CD4-positive, alpha-beta T cell treated with Interleukin-17A for 1 hour (primary cell): ENCODE data around the gene PLCXD3.
"Not testable (repeated sequence)": the region's sequence is repeated elsewhere in the genome, so short reads cannot be mapped to it uniquely, and the experiment has no call there.

Experiments
- DNase-seq: peaks from one replicate; pipeline ENCODE4 v3.0.0-alpha.2; 2020

PLCXD3 gene

DNA sequence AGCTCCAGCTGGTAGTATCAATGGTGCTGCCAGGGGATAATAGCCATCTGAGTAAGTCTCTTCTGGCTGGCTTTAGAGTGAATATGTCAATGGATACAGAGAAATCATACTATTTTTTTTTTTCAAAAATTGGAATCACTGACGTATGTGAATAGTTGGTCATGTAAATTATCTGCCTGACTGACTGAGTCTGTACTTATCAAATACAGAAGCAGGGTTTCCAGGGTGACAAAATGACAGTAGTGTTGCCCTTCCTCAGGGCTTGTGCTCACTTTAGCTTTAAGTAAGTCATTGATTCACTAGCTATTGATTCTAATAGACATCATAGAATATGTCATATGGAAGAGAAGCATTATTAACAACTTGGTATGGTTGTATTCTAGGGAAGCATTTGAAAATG, 171.1 kb downstream of the PLCXD3 start:
- no peak for DNase-seq

DNA sequence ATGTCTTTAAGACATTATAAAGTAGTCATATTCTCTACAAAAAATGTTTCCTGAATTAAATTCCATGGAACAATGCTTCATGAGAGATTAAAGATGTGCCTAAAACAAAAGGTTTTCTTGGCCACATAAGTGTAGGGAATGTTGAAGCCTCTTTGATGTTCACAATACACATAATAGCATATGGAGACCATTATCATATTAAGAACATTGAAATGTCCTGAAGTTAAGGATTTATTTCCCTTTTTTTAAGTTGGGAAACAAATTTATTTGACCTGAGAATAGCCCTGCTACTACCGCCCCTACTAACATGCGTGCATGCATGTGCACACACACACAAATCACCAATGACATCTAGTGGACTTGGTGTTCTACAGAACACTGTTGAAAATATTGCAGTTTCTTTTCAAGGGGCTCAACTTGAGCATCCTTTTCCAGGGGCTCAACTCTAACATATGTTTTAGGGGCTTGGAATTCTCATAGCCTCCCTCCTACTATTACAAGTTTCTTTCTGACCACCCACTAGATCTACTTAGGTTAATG, 172.2 kb downstream of the PLCXD3 start:
- DNase-seq = no peak

DNA sequence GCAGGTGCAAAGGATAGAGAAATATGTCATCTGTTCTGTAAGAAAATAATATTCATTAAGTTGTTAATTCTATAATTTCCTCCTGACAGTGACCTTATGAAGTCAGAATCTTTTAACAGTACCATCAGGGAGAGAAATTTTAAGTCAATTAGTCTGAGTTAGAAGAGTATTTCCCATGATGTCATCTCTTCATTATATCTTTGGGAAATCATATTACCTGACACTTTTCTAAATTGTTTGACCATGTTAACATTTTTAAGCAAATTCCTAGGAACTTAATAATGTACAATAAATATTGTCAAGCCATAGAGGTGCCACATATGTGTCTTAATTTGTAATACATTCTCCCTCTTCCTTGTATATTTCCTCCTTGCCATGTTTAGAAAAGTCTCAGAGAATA, 172.7 kb downstream of the PLCXD3 start:
- DNase-seq = no peak

DNA sequence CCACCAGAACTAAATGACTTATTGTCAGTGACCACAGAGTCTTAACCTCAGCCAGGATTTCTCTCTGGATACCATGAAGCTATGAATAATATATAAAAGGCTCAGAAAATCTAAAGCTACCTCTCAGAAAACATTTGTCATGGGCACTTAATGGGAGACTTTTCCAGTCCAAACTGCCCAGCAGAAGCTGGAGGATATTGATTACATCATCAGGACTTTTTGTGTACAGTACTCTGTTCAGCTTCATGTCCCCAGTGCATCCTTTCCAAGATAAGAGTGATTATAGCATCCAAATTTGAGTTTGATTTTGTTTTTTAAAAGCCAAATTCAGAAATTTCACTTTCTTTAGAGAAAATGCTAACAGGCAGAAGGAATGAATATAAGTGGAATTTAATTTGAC, 173.2 kb downstream of the PLCXD3 start:
- no peak for DNase-seq

- DNase-seq = no peak
Observed at GRCh38 chr5:41336471-41336870, 173.9 kb downstream of the PLCXD3 start.

GRCh38 chr5:41335596-41336181, 174.7 kb downstream of the PLCXD3 start:
- DNase-seq = no peak

- DNase-seq = no peak
Observed at GRCh38 chr5:41334758-41335157, 175.6 kb downstream of the PLCXD3 start.

- DNase-seq = no peak
Observed at GRCh38 chr5:41334221-41334620, 176.2 kb downstream of the PLCXD3 start.

DNA sequence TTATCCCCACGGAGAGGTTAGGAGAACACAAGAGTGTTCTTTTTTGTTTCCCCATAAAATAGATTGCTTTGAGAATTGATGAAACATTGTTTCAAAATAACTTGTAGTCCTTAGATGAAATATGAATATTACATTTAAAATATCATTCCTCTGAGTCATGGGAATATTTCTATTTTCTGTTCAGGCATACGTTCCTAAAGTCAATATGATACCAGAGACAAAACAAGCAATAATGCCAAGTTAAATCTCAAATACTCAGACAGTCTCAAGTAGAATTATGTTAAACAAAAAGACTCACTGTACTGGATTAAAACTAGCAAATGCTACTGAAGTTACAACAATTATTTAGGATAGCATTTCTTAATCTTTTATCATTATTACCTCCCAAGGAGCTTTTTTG, 185.3 kb downstream of the PLCXD3 start:
- DNase-seq = no peak

DNA sequence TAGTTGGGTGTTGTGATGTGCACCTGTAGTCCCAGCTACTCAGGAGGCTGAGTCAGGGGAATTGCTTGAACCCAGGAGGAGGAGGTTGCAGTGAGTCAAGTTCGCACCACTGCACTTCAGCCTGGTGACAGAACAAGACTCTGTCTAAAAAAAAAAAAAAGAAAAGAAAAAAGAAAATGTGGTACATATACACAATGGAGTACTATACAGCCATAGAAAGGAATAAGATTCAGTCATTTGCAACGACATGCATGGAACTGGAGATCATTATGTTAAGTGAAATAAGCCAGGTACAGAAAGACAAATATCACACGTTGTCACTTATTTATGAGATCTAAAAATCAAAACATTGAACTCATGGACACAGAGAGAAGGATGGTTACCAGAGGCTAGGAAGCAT, 187.6 kb downstream of the PLCXD3 start:
- DNase-seq = not testable (repeated sequence)

- no peak for DNase-seq
Observed at GRCh38 chr5:41312478-41313060, 197.8 kb downstream of the PLCXD3 start.

- no peak for DNase-seq
Observed at GRCh38 chr5:41312066-41312465, 198.3 kb downstream of the PLCXD3 start.

GRCh38 chr5:41309275-41309674, 201.1 kb downstream of the PLCXD3 start:
- no peak for DNase-seq

DNA sequence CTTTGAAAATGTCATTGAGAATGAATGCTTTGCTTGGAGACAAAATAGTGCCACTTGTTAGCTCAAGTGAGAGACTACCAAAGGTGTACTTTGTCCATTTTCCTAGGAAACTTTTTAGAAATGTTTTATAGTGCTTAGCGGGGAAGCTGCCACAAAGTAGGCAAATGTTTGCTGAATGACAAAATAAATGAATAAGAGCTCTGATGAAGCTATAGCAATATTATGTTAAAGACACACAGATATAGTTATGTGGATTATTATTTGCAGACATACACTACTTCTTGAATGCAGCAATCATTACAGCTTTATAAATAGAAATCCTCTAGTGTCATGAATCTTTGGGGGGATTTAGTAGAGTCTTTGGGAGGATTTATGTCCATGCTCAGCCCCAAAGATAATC, 204.4 kb downstream of the PLCXD3 start:
- no peak for DNase-seq

DNA sequence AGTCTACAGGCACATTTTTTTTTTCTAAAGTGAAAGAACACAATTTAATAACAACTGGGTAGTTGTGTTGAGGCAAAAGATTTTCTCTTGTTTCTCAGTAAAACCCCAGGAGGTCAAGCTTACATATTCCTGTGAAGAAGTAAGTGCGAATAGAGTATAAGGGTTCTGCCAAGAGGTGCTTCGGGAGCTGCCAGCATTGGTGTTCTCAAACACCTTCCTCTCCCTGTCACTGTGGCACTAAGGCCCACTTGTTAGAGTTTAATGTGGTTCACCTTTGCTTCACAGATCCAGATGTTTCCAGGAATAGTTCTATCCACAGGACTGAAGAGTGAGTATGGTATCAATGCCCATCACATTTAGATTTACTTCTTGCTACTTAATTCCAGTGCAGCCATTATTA, 205.3 kb downstream of the PLCXD3 start:
- DNase-seq = no peak

- DNase-seq = no peak
Observed at GRCh38 chr5:41296066-41296465, 214.3 kb downstream of the PLCXD3 start.

DNA sequence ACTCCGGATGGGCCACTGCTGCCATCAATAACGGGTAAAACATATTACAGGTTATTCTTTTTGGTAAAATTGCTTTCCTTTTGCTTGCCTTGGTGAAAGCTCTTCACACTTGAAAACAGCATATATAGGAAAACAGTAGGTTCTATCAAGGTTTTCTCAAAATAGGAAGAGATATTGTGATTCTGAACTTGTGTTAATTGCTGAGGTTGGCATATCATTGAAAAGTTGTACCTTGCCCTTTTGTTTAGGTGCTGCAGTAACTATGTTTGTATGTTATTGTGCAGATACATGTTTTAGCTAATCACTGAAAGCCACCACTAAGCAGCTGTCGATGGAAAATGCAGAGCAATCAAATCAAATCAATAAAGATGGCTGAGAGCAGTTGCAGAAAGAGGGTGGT, 219.1 kb downstream of the PLCXD3 start:
- DNase-seq = no peak

GRCh38 chr5:41290810-41291209, 219.6 kb downstream of the PLCXD3 start:
- no peak for DNase-seq

- no peak for DNase-seq
Observed at GRCh38 chr5:41289970-41290464, 220.4 kb downstream of the PLCXD3 start.

DNA sequence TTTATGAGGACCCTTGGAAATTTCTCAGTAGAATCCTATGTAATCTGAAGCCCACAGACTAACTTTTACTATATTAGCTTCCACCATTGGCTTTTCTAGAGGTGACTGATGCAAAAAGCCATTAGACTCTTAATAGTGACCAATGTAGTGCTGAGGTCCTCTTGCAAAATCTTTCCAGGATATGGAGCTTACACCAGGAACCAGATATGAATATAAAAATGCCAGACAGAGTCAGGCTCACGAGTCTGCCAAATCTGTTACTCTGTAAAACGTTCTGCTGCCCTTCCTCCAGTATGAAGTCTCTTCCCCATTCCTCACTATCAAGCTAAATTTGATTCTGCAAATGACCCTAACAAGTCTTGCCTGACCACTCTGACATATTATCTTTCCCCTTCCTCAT, 223.7 kb downstream of the PLCXD3 start:
- no peak for DNase-seq

DNA sequence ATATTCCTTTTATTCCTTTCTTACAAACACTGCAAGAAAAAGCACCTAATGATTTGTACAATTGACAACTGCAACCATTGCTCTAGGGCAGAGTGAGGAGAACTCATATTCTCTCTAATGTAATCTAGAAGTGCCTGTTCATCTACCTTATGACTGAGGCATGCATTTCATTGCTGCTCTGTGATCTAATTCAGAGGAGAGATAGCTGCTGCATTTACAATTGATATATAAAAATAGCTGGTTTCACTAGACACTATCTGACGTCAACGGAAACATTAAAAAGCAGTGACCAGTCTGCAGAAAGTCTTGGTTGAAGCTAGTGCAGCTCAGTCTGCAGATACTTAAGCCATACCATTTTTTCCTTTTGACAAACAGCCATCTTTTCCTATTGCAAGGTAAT, 224.2 kb downstream of the PLCXD3 start:
- no peak for DNase-seq

DNA sequence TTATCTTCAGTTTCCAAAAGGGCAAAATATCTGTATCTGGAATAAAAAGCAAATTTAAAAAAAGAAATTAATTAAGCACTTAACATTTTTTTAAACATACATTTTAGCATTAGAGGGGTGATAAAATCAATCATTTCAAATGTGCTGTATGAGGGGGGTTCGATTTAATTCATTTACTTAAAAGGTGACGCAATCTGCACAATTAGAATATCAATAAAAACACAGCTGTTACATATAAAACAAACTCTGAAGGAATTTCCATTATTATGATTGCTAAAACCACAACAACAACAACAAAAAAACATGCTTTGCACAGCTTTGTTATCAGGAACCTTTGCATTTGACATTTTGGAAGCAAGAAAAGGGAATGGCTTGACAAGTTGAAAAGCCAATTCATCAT, 225.5 kb downstream of the PLCXD3 start:
- no peak for DNase-seq

DNA sequence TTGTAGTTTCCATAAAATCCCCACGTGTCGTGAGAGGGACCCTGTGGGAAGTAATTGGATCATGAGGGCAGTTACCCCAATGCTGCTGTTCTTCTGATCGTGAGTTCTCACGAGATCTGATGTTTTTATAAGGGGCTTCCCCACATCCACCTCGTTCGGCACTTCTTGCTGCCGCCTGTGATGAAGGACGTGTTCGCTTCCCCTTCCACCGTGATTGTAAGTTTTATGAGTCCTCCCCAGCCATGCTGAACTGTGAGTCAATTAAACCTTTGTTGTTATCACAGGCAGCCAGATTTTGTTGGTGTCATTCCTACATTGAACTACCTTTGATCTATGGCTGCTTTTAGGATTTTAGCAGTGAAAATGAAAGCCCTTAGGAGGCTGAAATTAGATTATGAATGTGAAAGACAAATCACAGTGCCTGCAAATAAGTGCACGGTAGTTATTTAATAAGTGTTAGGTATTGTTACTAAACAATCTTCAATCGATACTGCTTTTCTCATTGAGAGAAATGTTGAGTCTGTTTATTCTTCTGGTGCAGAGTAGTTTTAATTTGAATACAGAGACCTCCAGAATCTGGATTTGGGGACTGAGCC, 229.1 kb downstream of the PLCXD3 start:
- no peak for DNase-seq

DNA sequence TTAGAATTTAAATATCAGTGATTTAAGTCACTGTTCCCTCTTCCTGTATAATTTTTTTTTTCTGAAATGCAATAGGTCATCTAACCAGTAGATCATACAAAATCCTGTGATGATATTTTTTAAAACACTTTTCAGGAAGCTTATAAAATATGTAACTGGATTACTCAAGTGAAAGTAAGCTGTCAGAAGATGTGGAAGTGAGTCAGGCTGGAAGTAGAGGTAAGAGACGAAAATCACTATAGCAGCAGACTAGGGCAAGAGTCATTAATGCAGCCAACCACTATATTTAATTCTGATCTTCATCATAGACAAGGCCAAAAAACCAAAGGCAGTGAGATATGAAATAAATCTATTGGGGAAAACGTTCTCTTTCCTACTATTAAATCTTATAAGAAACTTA, 231.4 kb downstream of the PLCXD3 start:
- no peak for DNase-seq
